Measurements from ENCODE around the gene NDRG2. TPM values are rescaled to one million over a fixed set of nuclear protein-coding genes. Genes with fewer than 3 reads are reported as not detected.
"Not testable (repeated sequence)": the region's sequence is repeated elsewhere in the genome, so short reads cannot be mapped to it uniquely, and the experiment has no call there.

NDRG2 gene
- total RNA-seq, 1 donor from 2014 or later: 315 TPM

GRCh38 chr14:20989471-20989786, 35.4 kb downstream of the NDRG2 start:
- intact Hi-C loops (cut with micrococcal nuclease): no loop called here
- ATAC-seq: no peak
- no peak for DNase-seq

GRCh38 chr14:20988717-20989470, 36.0 kb downstream of the NDRG2 start:
- intact Hi-C loops (cut with micrococcal nuclease): no loop called here
- ATAC-seq (no peak), DNase-seq (no peak)

GRCh38 chr14:20986811-20987210, 38.0 kb downstream of the NDRG2 start:
- ATAC-seq: peak; percentile 44
- DNase-seq: no peak

GRCh38 chr14:20985650-20986049, 39.2 kb downstream of the NDRG2 start:
- DNase-seq; intact Hi-C loops (cut with micrococcal nuclease); ATAC-seq: not testable (repeated sequence)

More at GRCh38 chr14:20986811-20987210, 38.0 kb downstream of the NDRG2 start:
- intact Hi-C loops (cut with micrococcal nuclease): no loop called here

GRCh38 chr14:20982646-20983369, 42.1 kb downstream of the NDRG2 start:
- DNase-seq: no peak
- intact Hi-C loops (cut with micrococcal nuclease): no loop called here
- ATAC-seq: no peak

GRCh38 chr14:20980906-20981305, 44.0 kb downstream of the NDRG2 start:
- intact Hi-C loops (cut with micrococcal nuclease): no loop called here
- ATAC-seq (no peak), DNase-seq (no peak)

GRCh38 chr14:20978687-20979086, 46.2 kb downstream of the NDRG2 start:
- intact Hi-C loops (cut with micrococcal nuclease): no loop called here

GRCh38 chr14:20976291-20976690, 48.6 kb downstream of the NDRG2 start:
- no peak for ATAC-seq
- intact Hi-C loops (cut with micrococcal nuclease): no loop called here
- no peak for DNase-seq

More at GRCh38 chr14:20978687-20979086, 46.2 kb downstream of the NDRG2 start:
- DNase-seq (no peak), ATAC-seq (no peak)

GRCh38 chr14:20973501-20973900, 51.4 kb downstream of the NDRG2 start:
- no peak for DNase-seq
- intact Hi-C loops (cut with micrococcal nuclease): no loop called here
- no peak for ATAC-seq

- peak; percentile 42 for ATAC-seq
- DNase-seq: no peak
- intact Hi-C loops (cut with micrococcal nuclease): no loop called here
Observed at GRCh38 chr14:20971705-20972021, 53.2 kb downstream of the NDRG2 start.

- intact Hi-C loops (cut with micrococcal nuclease): no loop called here
- ATAC-seq (peak; percentile 98), DNase-seq (peak; percentile 91)
Observed at GRCh38 chr14:20970983-20971704, 53.7 kb downstream of the NDRG2 start.

GRCh38 chr14:20970647-20970982, 54.2 kb downstream of the NDRG2 start:
- ATAC-seq (peak; percentile 29), DNase-seq (no peak)
- intact Hi-C loops (cut with micrococcal nuclease): no loop called here

- DNase-seq (no peak), ATAC-seq (no peak)
- intact Hi-C loops (cut with micrococcal nuclease): no loop called here
Observed at GRCh38 chr14:20969336-20969735, 55.5 kb downstream of the NDRG2 start.

Small RNA genes within 50 kb of the gene (microRNA-seq; reads per million reads assigned to microRNA genes)
- not detected for gene MIR6717 (ENCODE audit: borderline number of aligned reads)

Other genes with a start within 250 kb of the NDRG2 start
- 6.1 TPM for gene RNASE6, start 243.8 kb downstream of the NDRG2 start, total RNA-seq
- gene RNASE1, start 222.2 kb downstream of the NDRG2 start, total RNA-seq: 283 TPM
- gene RNASE3, start 133.7 kb downstream of the NDRG2 start, total RNA-seq: not detected
- gene RNASE2, start 69.6 kb downstream of the NDRG2 start, total RNA-seq: 2.9 TPM
- gene METTL17, start 35.1 kb downstream of the NDRG2 start, total RNA-seq: 44.4 TPM
- not detected for gene SLC39A2, start 25.8 kb downstream of the NDRG2 start, total RNA-seq
- gene TPPP2, start 5.2 kb upstream of the NDRG2 start, total RNA-seq: 1.2 TPM
- not detected for gene RNASE13, start 9.7 kb upstream of the NDRG2 start, total RNA-seq
- not detected for gene RNASE7, start 17.3 kb upstream of the NDRG2 start, total RNA-seq
- gene RNASE8, start 32.8 kb upstream of the NDRG2 start, total RNA-seq: not detected
- gene ARHGEF40, start 45.2 kb upstream of the NDRG2 start, total RNA-seq: 23.1 TPM
- gene ZNF219, start 73.6 kb upstream of the NDRG2 start, total RNA-seq: 57.0 TPM
- 0.20 TPM for gene TMEM253, start 76.0 kb upstream of the NDRG2 start, total RNA-seq
- not detected for gene OR5AU1, start 131.0 kb upstream of the NDRG2 start, total RNA-seq
- 267 TPM for gene HNRNPC, start 244.4 kb upstream of the NDRG2 start, total RNA-seq